CD4-positive, alpha-beta memory T cell (primary cell): ENCODE data around the gene NLE1. TPM values are rescaled to one million over a fixed set of nuclear protein-coding genes. Genes with fewer than 3 reads are reported as not detected.

Experiments used
- CTCF ChIA-PET: fragments of 350-600 bp; sonication (Branson Sonifier 250); formaldehyde crosslinking; loops from one replicate; lab custom pipeline; 2021; ENCODE audit warnings: inconsistent platforms; ENCODE audit not compliant: partially characterized antibody; lab: Charles Lee
- POLR2A ChIA-PET: fragments of 350-600 bp; sonication (Branson Sonifier 250); formaldehyde crosslinking; loops from one replicate; lab custom pipeline; 2021; ENCODE audit not compliant: partially characterized antibody; lab: Charles Lee
- DNase-seq, 5 donors: peaks; one replicate each; pipeline versions ENCODE4 v3.0.0 to v3.0.0-alpha.2; 2020 to 2022; ENCODE audit warnings: mixed read lengths in 1 of 5
- H3K27ac ChIP-seq: one replicate; pipeline ENCODE4 v1.7.0; 2013; ENCODE audit warnings: low read depth, low read length
- H3K27me3 ChIP-seq: 2 replicates; pipeline ENCODE4 v1.7.0; 2013; ENCODE audit warnings: mild to moderate bottlenecking, low read length, moderate library complexity; ENCODE audit not compliant: insufficient read depth
- H3K36me3 ChIP-seq: 2 replicates; pipeline ENCODE4 v1.7.0; 2013; ENCODE audit warnings: mild to moderate bottlenecking, low read length, moderate library complexity; ENCODE audit not compliant: insufficient read depth
- H3K4me1 ChIP-seq: 2 replicates; pipeline ENCODE4 v1.7.0; 2013; ENCODE audit warnings: mild to moderate bottlenecking, low read length, moderate library complexity; ENCODE audit not compliant: insufficient read depth
- H3K4me3 ChIP-seq, 2 donors: one replicate each; pipeline ENCODE4 v1.7.0; 2013; ENCODE audit warnings: low read length in 2 of 2, mild to moderate bottlenecking in 1 of 2
- H3K9me3 ChIP-seq, 2 donors: one replicate each; pipeline ENCODE4 v1.7.0; 2013; ENCODE audit warnings: low read length in 2 of 2, control low read depth in 1 of 2; ENCODE audit not compliant: control insufficient read depth in 1 of 2
- H3K27ac Mint-ChIP-seq, 7 donors: one replicate each; pipeline ENCODE4 v1.8.0; 2020 to 2021; ENCODE audit warnings: mixed read lengths in 7 of 7, mild to moderate bottlenecking in 6 of 7, inconsistent platforms in 3 of 7, moderate library complexity in 3 of 7
- H3K27me3 Mint-ChIP-seq, 2 donors: one replicate each; pipeline ENCODE4 v1.8.0; 2020 to 2021; ENCODE audit warnings: mixed read lengths in 2 of 2
- H3K36me3 Mint-ChIP-seq, 2 donors: one replicate each; pipeline ENCODE4 v1.8.0; 2020 to 2021; ENCODE audit warnings: mixed read lengths in 2 of 2, inconsistent platforms in 1 of 2, mild to moderate bottlenecking in 1 of 2
- H3K4me1 Mint-ChIP-seq, 4 donors: one replicate each; pipeline ENCODE4 v1.8.0; 2020 to 2021; ENCODE audit warnings: mixed read lengths in 4 of 4, mild to moderate bottlenecking in 1 of 4
- H3K4me3 Mint-ChIP-seq, 8 donors: one replicate each; pipeline ENCODE4 v1.8.0; 2020 to 2021; ENCODE audit warnings: mixed read lengths in 8 of 8, mild to moderate bottlenecking in 7 of 8, moderate library complexity in 6 of 8, inconsistent platforms in 3 of 8
- H3K9me3 Mint-ChIP-seq, 8 donors: one replicate each; pipeline ENCODE4 v1.8.0; 2020 to 2021; ENCODE audit warnings: mixed read lengths in 8 of 8, mild to moderate bottlenecking in 5 of 8, inconsistent platforms in 3 of 8, moderate library complexity in 1 of 8
- intact Hi-C: fragments of 100-400 bp; cut with micrococcal nuclease; formaldehyde crosslinking; loops from one replicate; pipeline ENCODE4 v1.15.1; 2023
- polyA plus RNA-seq, 2 donors: library from polyadenylated mRNA; unstranded; fragments of 300-500 nt; fragmentation: Illumina TruSeq; gene quantifications; one replicate each; pipeline ENCODE4 v1.2.3, GENCODE V29; 2021
- total RNA-seq, 2 experiments: library from RNA; stranded (reverse); gene quantifications; one replicate each; pipeline ENCODE4 v1.2.3, GENCODE V29; 2021

Gene NLE1
- total and polyA plus RNA-seq, 4 experiments from 2014 or later, result 4.4 to 20.5 (median 12.5) TPM

DNA sequence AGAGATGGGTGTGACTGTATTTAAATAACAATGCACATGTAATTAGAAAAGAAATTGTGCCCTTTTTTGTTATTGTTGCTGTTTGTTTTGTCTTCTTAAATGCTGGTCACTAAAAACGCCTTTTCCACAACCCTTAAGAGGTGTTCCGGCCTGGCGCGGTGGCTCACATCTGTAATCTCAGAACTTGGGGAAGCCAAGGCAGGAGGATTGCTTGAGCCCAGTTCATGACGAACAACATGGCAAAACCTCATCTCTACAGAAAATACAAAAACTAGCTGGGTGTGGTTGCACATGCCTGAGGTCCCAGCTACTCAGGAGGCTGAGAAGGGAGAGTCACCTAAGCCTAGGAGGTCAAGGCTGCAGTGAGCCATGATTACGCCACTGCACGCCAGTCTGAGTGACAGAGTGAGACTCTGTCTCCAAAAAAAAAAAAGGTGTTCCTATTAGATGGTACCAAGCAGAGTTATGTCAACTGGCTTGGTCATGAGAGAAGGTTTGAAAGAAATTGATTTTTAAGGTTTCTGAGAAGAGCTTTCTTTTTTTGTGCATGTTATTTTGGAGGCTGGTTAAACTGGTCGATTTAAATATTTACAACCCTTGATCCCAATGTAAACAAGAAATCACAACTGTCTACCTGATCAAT, 55.1 kb downstream of the NLE1 start:
- intact Hi-C loops, result no loop called here
- H3K36me3 Mint-ChIP-seq, result peaks cover 0 to 18% of the 10 kb centered on the region in 2 donors
- Histone ChIP-seq H3K27me3 (no peaks in the 10 kb centered on the region), H3K4me3 (peak overlapping the region; percentile 9 to 96), H3K9me3 (no peaks in the 10 kb centered on the region), H3K36me3 (no peaks in the 10 kb centered on the region), H3K4me1 (peaks cover 62% of the 10 kb centered on the region), H3K27ac (peak overlapping the region; percentile 97)
- no peaks in the 10 kb centered on the region for H3K27me3 Mint-ChIP-seq
- no peaks in the 10 kb centered on the region for H3K9me3 Mint-ChIP-seq
- ChIA-PET CTCF (interaction anchor here (0.7 to 4.9 kb wide), 7 partner anchors 14 to 85 kb away, joined by 3 to 34 read pairs (median 3); partner anchors contain the start of gene RFFL), POLR2A (interaction anchor here (0.9 to 4.0 kb wide), 10 partner anchors 14 to 450 kb away, joined by 3 to 27 read pairs (median 6); partner anchors contain the start of genes CCT6B, RAD51D, RFFL and ZNF830)
- H3K4me1 Mint-ChIP-seq, result peaks cover 39 to 69% (median 57%) of the 10 kb centered on the region in 4 donors
- no peak for DNase-seq
- peak overlapping the region; percentile 93 to 99 (median 96) for H3K4me3 Mint-ChIP-seq
- H3K27ac Mint-ChIP-seq, result peak overlapping the region; percentile 88 to 99 (median 97)

DNA sequence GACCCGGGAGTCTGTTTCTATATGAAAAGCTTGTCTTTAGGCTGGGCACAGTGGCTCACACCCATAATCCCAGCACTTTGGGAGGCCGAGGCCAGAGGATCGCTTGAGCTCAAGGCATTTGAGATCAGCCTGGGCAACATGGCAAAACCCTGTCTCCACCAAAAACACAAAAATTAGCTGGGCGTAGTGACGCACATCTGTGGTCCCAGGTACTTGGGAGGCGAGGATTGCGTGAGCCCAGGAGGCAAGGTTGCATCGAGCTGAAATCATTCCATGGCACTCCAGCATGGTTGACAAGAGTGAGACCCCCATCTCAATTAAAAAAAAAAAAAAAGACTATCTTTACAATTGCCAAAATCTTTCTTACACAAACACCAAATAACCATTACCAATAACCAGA, 55.9 kb downstream of the NLE1 start:
- Mint-ChIP-seq H3K9me3 (no peaks in the 10 kb centered on the region), H3K4me3 (peak overlapping the region; percentile 3 to 99 (median 95)), H3K36me3 (peaks cover 0 to 18% of the 10 kb centered on the region in 2 donors), H3K27ac (peak overlapping the region; percentile 88 to 99 (median 97)), H3K27me3 (no peaks in the 10 kb centered on the region), H3K4me1 (peaks cover 42 to 75% (median 64%) of the 10 kb centered on the region in 4 donors)
- no peak for DNase-seq
- H3K27me3 ChIP-seq, result no peaks in the 10 kb centered on the region
- peak overlapping the region; percentile 28 for H3K27ac ChIP-seq
- CTCF ChIA-PET, result interaction anchor here (0.6 to 4.9 kb wide), 8 partner anchors 9 to 103 kb away, joined by 3 to 34 read pairs (median 4); partner anchors contain the start of genes RAD51D and RFFL
- no peak overlapping the region for H3K4me3 ChIP-seq
- intact Hi-C loops, result no loop called here
- H3K4me1 ChIP-seq, result peaks cover 71% of the 10 kb centered on the region
- H3K9me3 ChIP-seq, result no peaks in the 10 kb centered on the region
- H3K36me3 ChIP-seq, result no peaks in the 10 kb centered on the region
- POLR2A ChIA-PET, result interaction anchor here (0.6 to 4.0 kb wide), 7 partner anchors 11 to 42 kb away, joined by 3 to 27 read pairs (median 4); partner anchors contain the start of gene RFFL

DNA sequence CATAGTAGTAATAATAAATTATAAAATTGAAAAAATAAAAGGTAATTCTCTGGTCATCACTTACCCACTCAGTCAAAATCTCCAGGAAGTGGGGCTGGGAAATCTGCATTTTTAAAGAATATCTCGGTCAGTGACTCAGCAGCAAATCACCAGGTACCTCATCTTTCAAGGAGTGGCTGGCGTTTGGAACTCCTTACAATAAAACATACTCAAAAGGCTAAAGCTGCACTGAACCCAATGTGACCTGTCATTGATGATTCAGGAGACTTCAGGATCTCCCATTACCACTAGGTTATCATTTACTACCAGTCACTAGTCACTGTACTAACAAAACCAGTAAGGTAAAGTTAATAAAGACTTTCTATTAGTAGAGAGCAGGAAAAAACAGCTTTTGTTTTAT, 57.1 kb downstream of the NLE1 start:
- no peak overlapping the region for H3K4me3 ChIP-seq
- no peaks in the 10 kb centered on the region for H3K27me3 ChIP-seq
- H3K4me1 Mint-ChIP-seq, result peaks cover 49 to 82% (median 71%) of the 10 kb centered on the region in 4 donors
- intact Hi-C loops, result no loop called here
- H3K36me3 Mint-ChIP-seq, result peaks cover 0 to 18% of the 10 kb centered on the region in 2 donors
- no peaks in the 10 kb centered on the region for H3K9me3 Mint-ChIP-seq
- H3K36me3 ChIP-seq, result no peaks in the 10 kb centered on the region
- no peaks in the 10 kb centered on the region for H3K9me3 ChIP-seq
- H3K4me3 Mint-ChIP-seq, result peak overlapping the region in 7 of 8 donors; percentile 59 to 99 (median 69)
- ChIA-PET POLR2A (interaction anchor here (0.8 to 4.0 kb wide), 8 partner anchors 10 to 452 kb away, joined by 3 to 27 read pairs (median 4); partner anchors contain the start of genes LIG3, RFFL and SLFN12L), CTCF (interaction anchor here (1.1 to 4.9 kb wide), 6 partner anchors 8 to 86 kb away, joined by 3 to 34 read pairs (median 4); partner anchors contain the start of genes RAD51D and RFFL)
- DNase-seq, result no peak
- H3K4me1 ChIP-seq, result peaks cover 78% of the 10 kb centered on the region
- H3K27me3 Mint-ChIP-seq, result no peaks in the 10 kb centered on the region
- peak overlapping the region; percentile 55 to 99 (median 83) for H3K27ac Mint-ChIP-seq
- H3K27ac ChIP-seq, result peak overlapping the region; percentile 28

DNA sequence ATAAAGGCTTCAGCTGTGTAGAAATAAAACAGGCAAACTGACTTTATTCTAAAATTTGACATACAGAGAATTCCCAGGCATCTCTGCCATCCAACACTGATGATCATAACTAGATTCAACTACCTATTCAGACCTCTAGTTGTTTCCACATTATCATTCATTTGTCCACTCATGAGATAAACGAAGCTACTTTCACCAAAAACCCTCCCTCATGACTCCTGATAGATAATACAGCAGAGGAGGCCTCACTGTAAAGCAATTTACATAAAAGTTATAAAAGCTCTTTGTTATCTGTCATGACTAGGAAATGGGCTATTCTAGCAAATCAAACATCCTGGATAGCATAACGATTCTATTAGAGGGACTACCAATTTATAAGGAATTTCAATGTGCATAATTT, 59.0 kb downstream of the NLE1 start:
- ChIA-PET POLR2A (interaction anchor here (0.7 to 1.7 kb wide), 7 partner anchors 10 to 122 kb away, joined by 3 to 15 read pairs (median 4); partner anchors contain the start of genes CCT6B, RFFL and ZNF830), CTCF (interaction anchor here (0.8 to 1.5 kb wide), 7 partner anchors 10 to 102 kb away, joined by 3 to 12 read pairs (median 3); partner anchors contain the start of gene RFFL)
- peak overlapping the region; percentile 61 to 98 (median 82) for H3K27ac Mint-ChIP-seq
- peaks cover 0 to 4% of the 10 kb centered on the region in 2 donors for H3K36me3 Mint-ChIP-seq
- peaks cover 81% of the 10 kb centered on the region for H3K4me1 ChIP-seq
- H3K9me3 Mint-ChIP-seq, result no peaks in the 10 kb centered on the region
- no peak for DNase-seq
- H3K27me3 ChIP-seq, result no peaks in the 10 kb centered on the region
- peaks cover 53 to 83% (median 75%) of the 10 kb centered on the region in 4 donors for H3K4me1 Mint-ChIP-seq
- peak overlapping the region; percentile 52 for H3K27ac ChIP-seq
- H3K27me3 Mint-ChIP-seq, result no peaks in the 10 kb centered on the region
- no peaks in the 10 kb centered on the region for H3K36me3 ChIP-seq
- no peak overlapping the region for H3K4me3 ChIP-seq
- intact Hi-C loops, result no loop called here
- peak overlapping the region in 5 of 8 donors; percentile 2 to 75 (median 43) for H3K4me3 Mint-ChIP-seq
- no peaks in the 10 kb centered on the region for H3K9me3 ChIP-seq

DNA sequence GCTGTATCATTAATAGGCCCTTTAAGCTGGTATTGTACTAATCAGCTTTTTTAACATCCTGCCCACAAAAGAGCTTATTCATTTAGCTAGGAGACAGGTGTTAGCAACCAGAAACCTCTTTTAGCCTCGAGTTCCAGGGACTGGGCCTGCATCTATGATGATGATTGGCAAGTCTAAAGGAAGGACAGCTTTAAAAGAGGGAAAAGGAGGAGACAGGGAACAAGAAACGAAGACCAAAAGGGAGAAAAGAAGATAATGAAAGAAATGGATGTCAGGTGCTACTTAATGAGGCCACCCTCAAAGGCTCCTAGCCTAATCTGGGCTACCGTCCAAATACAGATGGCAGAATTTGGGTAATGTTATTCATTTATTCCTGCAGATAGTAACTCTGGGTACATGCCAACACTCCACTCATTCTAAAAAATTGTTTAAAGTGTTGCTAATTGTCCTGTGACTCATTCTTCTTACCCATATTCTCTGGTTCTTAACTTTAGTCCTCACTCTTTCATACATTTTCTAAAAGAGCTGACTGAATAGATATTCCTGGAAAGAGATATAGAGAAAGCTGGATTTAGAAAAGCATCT, 59.9 kb downstream of the NLE1 start:
- H3K27me3 Mint-ChIP-seq, result no peaks in the 10 kb centered on the region
- H3K27me3 ChIP-seq, result no peaks in the 10 kb centered on the region
- CTCF ChIA-PET, result interaction anchor here (0.7 to 3.4 kb wide), 9 partner anchors 8 to 85 kb away, joined by 3 to 12 read pairs (median 3); partner anchors contain the start of gene RFFL
- peaks cover 3 to 5% of the 10 kb centered on the region in 2 donors for H3K36me3 Mint-ChIP-seq
- H3K4me1 ChIP-seq, result peaks cover 82% of the 10 kb centered on the region
- H3K9me3 Mint-ChIP-seq, result no peaks in the 10 kb centered on the region
- peak overlapping the region; percentile 58 to 83 (median 76) for H3K4me3 Mint-ChIP-seq
- DNase-seq, result peak in 2 of 5 donors; percentile 26 to 49
- intact Hi-C loops, result no loop called here
- H3K36me3 ChIP-seq, result no peaks in the 10 kb centered on the region
- no peak overlapping the region for H3K4me3 ChIP-seq
- H3K27ac Mint-ChIP-seq, result peak overlapping the region; percentile 71 to 98 (median 97)
- H3K27ac ChIP-seq, result peak overlapping the region; percentile 52
- H3K9me3 ChIP-seq, result no peaks in the 10 kb centered on the region
- POLR2A ChIA-PET, result interaction anchor here (0.7 to 1.7 kb wide), 11 partner anchors 9 to 121 kb away, joined by 3 to 15 read pairs (median 3); partner anchors contain the start of genes CCT6B, RFFL and ZNF830
- H3K4me1 Mint-ChIP-seq, result peaks cover 58 to 82% (median 74%) of the 10 kb centered on the region in 4 donors

DNA sequence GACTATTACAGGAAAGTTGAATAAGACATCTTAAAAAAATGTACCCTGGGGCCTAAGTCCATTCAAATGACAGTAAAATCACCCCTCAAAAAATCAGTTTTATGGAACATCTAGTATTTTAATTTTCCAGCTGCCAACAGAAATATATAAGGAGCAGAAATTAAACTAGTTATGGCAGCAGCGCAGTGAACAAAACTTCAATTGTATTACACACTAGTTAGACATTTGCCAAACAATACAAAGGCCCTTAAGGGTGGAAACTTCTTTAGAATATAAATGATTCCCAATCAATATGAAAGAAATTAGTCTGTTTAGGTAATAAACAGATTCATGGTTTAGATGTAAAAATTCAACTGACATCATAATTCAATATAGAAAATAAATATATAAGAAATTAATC, 60.5 kb downstream of the NLE1 start:
- CTCF ChIA-PET, result interaction anchor here (1.5 to 3.4 kb wide), 2 partner anchors 8 to 18 kb away, joined by 12 read pairs; partner anchors contain the start of gene RFFL
- H3K27ac Mint-ChIP-seq, result peak overlapping the region in 3 of 7 donors; percentile 5 to 71 (median 13)

More for the DNA sequence above, 60.5 kb downstream of the NLE1 start:
- POLR2A ChIA-PET, result interaction anchor here (0.7 to 1.7 kb wide), 8 partner anchors 8 to 83 kb away, joined by 3 to 15 read pairs (median 4); partner anchors contain the start of gene RFFL
- Histone ChIP-seq H3K36me3 (no peaks in the 10 kb centered on the region), H3K27me3 (no peaks in the 10 kb centered on the region), H3K4me1 (peaks cover 78% of the 10 kb centered on the region), H3K27ac (peak overlapping the region; percentile 13), H3K9me3 (no peaks in the 10 kb centered on the region), H3K4me3 (no peak overlapping the region)
- no peak overlapping the region for H3K4me3 Mint-ChIP-seq
- no peaks in the 10 kb centered on the region for H3K27me3 Mint-ChIP-seq
- H3K9me3 Mint-ChIP-seq, result no peaks in the 10 kb centered on the region
- DNase-seq, result no peak
- peaks cover 55 to 79% (median 71%) of the 10 kb centered on the region in 4 donors for H3K4me1 Mint-ChIP-seq
- peaks cover 3 to 5% of the 10 kb centered on the region in 2 donors for H3K36me3 Mint-ChIP-seq
- intact Hi-C loops, result no loop called here
